Measurements from ENCODE around the gene SASH1. TPM values are rescaled to one million over a fixed set of nuclear protein-coding genes. Genes with fewer than 3 reads are reported as not detected.

The SASH1 gene
- total and polyA plus RNA-seq, 2 donors, result 19.9 to 92.2 TPM

DNA sequence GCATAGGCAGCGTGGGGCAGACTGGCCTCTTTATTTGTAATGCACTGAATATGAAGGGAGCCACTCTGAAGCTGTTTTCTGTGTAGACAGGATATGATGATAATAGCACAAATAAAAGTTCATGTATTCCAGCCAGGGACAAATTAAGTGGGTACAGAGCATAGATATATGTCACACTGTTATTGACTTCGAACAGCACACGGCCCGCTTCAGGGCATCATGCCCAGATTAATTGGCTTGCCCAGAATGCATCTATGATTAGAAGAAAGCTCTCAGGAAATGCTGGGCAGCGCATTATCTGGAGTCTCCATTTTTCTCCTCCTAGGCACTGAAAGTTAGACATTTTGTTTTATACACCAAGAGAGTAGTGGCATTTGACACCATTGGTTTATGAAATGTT is 26.3 kb upstream of the SASH1 start:
- Histone ChIP-seq H3K4me3 (ENCODE audit: low read depth, low read length) (no peak overlapping the region), H3K4me1 (ENCODE audit: insufficient read depth) (no peaks in the 10 kb centered on the region)
- 78% methylated on average over 5 of the region's 5 CpGs for WGBS

GRCh38 chr6:148317051-148317450 is 25.6 kb upstream of the SASH1 start:
- no peak for DNase-seq (ENCODE audit: extremely low spot score)
- Histone ChIP-seq H3K27ac (ENCODE audit: low read depth) (no peak overlapping the region), H3K4me3 (ENCODE audit: low read depth, low read length) (no peak overlapping the region), H3K36me3 (ENCODE audit: insufficient read depth) (no peaks in the 10 kb centered on the region), H3K4me1 (ENCODE audit: insufficient read depth) (no peaks in the 10 kb centered on the region)
- 93% methylated on average over 1 of the region's 1 CpG for WGBS

More for the DNA sequence above, 26.3 kb upstream of the SASH1 start:
- Histone ChIP-seq H3K36me3 (ENCODE audit: insufficient read depth) (no peaks in the 10 kb centered on the region), H3K27ac (ENCODE audit: low read depth) (no peak overlapping the region)
- DNase-seq (ENCODE audit: extremely low spot score), result no peak

GRCh38 chr6:148317739-148318138 is 24.9 kb upstream of the SASH1 start:
- WGBS, result 90% methylated on average over 2 of the region's 2 CpGs
- Histone ChIP-seq H3K36me3 (ENCODE audit: insufficient read depth) (no peaks in the 10 kb centered on the region), H3K4me3 (ENCODE audit: low read depth, low read length) (no peak overlapping the region), H3K27ac (ENCODE audit: low read depth) (no peak overlapping the region), H3K4me1 (ENCODE audit: insufficient read depth) (no peaks in the 10 kb centered on the region)
- no peak for DNase-seq (ENCODE audit: extremely low spot score)

GRCh38 chr6:148322704-148323103 is 19.9 kb upstream of the SASH1 start:
- DNase-seq (ENCODE audit: extremely low spot score), result no peak
- Histone ChIP-seq H3K4me1 (ENCODE audit: insufficient read depth) (no peaks in the 10 kb centered on the region), H3K27ac (ENCODE audit: low read depth) (no peak overlapping the region), H3K4me3 (ENCODE audit: low read depth, low read length) (no peak overlapping the region), H3K36me3 (ENCODE audit: insufficient read depth) (no peaks in the 10 kb centered on the region)
- WGBS, result 98% methylated on average over 3 of the region's 3 CpGs

GRCh38 chr6:148323344-148323743 is 19.3 kb upstream of the SASH1 start:
- H3K4me3 ChIP-seq (ENCODE audit: low read depth, low read length), result no peak overlapping the region
- no peak overlapping the region for H3K27ac ChIP-seq (ENCODE audit: low read depth)
- H3K4me1 ChIP-seq (ENCODE audit: insufficient read depth), result no peaks in the 10 kb centered on the region
- no peaks in the 10 kb centered on the region for H3K36me3 ChIP-seq (ENCODE audit: insufficient read depth)
- DNase-seq (ENCODE audit: extremely low spot score), result no peak
- WGBS, result 74% methylated on average over 2 of the region's 2 CpGs

DNA sequence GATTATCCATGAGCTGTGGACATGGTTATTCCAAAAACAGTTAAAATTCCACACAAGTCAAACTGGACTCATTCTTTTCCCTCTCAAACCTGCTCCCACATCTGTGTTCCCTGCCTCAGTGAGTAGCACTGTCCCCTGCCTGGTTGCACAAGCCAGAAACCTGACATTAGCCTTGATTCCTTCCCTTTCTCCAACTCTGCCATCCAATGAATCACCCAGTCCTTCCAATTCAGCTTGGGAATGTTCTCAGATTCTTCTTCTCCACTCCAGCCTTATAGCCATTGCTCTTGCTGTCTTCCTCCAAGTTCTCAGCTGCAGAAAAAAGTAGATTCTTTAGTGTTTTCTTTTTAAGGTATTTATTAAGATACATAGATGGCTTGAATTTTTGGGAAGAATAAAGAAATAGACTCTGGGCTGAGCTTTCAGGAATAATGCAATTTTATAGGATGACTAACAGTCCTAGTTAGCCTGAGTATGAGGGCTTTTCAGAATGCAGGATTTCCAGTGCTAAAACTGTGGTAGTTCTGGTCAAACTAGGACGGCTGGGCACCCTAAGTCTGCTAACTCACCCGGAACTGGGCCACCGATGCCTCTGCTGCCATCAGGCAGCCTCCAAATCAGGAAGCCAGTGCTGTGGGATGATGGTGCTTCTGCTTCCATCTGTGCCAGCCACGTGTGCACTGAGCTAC is 18.2 kb upstream of the SASH1 start:
- DNase-seq (ENCODE audit: extremely low spot score), result no peak

DNA sequence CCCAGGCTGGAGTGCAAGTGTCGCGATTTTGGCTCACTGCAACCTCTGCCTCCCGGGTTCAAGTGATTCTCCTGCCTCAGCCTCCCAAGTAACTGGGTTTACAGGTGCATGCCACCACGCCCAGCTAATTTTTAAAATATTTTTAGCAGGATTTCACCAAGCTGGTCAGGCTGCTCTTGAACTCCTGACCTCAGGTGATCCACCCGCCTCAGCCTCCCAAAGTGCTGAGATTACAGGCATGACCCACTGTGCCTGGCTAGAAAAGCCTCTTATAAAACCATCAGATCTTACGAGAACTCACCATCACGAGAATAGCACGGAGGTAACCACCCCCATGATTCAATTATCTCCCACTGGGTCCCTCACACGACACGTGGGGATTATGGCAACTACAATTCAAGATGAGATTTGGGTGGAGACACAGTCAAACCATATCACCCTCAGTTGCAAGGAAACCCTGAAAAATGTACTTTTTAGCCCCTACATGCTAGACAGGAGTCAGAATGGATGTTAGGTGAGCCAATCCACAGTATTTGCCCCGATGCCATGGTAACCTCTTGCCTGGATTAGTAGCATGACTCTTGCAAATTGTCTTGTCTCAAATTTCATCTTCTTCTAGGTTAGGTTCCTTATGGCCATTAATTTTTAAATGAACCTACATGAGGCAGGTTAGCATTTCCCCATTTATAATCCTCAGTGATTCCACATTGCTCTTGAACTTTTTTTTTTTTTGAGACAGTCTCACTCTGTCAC is 17.1 kb upstream of the SASH1 start:
- WGBS, result 95% methylated on average over 11 of the region's 11 CpGs
- Histone ChIP-seq H3K4me3 (ENCODE audit: low read depth, low read length) (no peak overlapping the region), H3K36me3 (ENCODE audit: insufficient read depth) (no peaks in the 10 kb centered on the region), H3K27ac (ENCODE audit: low read depth) (no peak overlapping the region), H3K4me1 (ENCODE audit: insufficient read depth) (no peaks in the 10 kb centered on the region)
- no peak for DNase-seq (ENCODE audit: extremely low spot score)

More for the DNA sequence above, 18.2 kb upstream of the SASH1 start:
- no peaks in the 10 kb centered on the region for H3K36me3 ChIP-seq (ENCODE audit: insufficient read depth)
- no peak overlapping the region for H3K27ac ChIP-seq (ENCODE audit: low read depth)
- no peak overlapping the region for H3K4me3 ChIP-seq (ENCODE audit: low read depth, low read length)
- H3K4me1 ChIP-seq (ENCODE audit: insufficient read depth), result no peaks in the 10 kb centered on the region
- 56% methylated on average over 4 of the region's 4 CpGs for WGBS

DNA sequence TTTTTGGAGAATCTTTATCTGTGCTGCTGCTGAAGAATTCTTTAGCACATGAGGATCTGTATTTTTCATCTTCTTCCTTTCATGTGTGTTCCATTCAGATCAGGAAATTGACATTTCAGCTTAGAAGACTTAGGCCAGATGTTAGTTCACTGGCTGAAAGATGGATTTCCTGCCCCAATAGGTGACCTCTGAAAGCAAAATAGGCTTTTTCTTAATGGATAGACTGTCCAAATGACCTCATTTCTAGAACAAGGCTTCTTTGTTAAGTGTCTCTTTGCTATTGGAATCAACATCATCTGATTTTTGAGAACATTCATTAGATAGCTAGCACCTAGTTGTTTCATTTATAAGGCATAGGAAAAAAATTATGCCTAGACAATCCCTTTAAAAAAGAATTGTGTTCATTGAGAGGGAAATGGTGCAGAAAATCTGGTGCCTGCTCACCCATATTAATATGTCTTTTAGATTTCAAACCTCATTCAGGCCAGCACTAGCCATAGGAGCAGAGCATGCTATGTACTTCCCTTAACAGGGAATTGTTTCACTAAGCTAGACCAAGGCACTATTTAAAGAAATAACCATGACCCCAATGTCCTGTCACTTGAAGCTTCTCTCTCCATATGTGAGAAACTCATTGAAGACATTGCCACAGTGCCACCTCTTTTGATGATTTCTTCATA is 13.6 kb upstream of the SASH1 start:
- no peak for DNase-seq (ENCODE audit: extremely low spot score)
- H3K4me3 ChIP-seq (ENCODE audit: low read depth, low read length), result no peak overlapping the region
- no peak overlapping the region for H3K27ac ChIP-seq (ENCODE audit: low read depth)
- H3K4me1 ChIP-seq (ENCODE audit: insufficient read depth), result no peaks in the 10 kb centered on the region
- no peaks in the 10 kb centered on the region for H3K36me3 ChIP-seq (ENCODE audit: insufficient read depth)

DNA sequence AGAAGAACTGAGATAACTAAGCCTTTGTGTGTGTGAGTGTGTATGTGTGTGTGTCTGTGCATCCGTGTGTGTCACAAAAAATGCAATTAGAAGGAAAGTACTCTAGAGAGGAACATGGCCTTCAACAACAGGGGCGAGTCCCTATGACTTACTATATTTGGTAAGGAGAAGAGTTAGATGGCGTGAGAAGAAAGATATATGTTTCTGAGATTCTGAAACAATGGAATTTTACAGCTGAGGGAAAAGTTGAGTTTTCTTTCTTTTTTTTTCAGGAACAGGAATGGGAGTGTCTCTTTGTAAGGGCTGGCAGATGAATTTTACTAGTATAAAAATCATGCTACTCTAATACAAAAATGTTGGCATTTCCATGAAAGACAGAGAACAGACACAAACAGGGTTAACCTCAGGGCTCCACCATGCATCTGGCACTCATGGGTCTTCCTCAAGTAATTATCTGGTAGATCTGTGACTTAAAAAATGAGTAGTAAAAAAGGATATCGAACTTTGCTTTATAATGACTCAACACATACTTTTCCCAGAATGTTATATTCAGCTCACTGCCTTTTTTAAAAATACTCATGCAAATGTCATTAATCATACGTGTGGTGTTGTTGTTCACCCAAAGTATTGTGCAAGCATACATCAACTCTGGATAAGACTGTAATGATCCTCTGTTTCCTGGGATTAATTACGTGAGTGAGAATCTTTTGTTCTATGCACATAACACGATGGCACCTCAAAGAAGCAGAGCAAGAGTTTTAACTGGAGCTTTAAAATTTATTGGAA is 12.8 kb upstream of the SASH1 start:
- H3K36me3 ChIP-seq (ENCODE audit: insufficient read depth), result no peaks in the 10 kb centered on the region
- 67% methylated on average over 7 of the region's 7 CpGs for WGBS
- no peak overlapping the region for H3K27ac ChIP-seq (ENCODE audit: low read depth)
- DNase-seq (ENCODE audit: extremely low spot score), result no peak
- H3K4me3 ChIP-seq (ENCODE audit: low read depth, low read length), result no peak overlapping the region
- no peaks in the 10 kb centered on the region for H3K4me1 ChIP-seq (ENCODE audit: insufficient read depth)

DNA sequence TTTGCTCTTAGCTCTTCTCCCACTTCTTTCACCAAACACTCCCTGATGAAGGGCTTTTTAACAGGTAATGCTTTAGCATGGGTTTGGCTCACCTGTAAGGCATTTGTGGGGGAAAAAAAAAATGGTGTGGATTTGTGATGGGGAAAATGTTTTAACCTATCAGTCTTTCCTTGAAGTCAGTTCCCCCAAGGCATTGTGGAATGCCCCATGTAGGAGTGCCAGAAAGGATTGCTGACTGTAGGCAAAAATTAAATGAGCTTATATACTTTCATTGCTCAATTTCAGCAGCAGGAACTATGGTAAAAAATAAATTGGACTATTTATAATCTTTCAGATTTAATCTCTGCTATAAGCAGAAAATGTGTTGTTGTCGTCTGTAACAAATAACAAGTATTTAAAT is 10.6 kb upstream of the SASH1 start:
- H3K27ac ChIP-seq (ENCODE audit: low read depth), result no peak overlapping the region
- DNase-seq (ENCODE audit: extremely low spot score), result no peak
- no peaks in the 10 kb centered on the region for H3K4me1 ChIP-seq (ENCODE audit: insufficient read depth)
- no peak overlapping the region for H3K4me3 ChIP-seq (ENCODE audit: low read depth, low read length)
- 88% methylated on average over 1 of the region's 1 CpG for WGBS
- H3K36me3 ChIP-seq (ENCODE audit: insufficient read depth), result no peaks in the 10 kb centered on the region

DNA sequence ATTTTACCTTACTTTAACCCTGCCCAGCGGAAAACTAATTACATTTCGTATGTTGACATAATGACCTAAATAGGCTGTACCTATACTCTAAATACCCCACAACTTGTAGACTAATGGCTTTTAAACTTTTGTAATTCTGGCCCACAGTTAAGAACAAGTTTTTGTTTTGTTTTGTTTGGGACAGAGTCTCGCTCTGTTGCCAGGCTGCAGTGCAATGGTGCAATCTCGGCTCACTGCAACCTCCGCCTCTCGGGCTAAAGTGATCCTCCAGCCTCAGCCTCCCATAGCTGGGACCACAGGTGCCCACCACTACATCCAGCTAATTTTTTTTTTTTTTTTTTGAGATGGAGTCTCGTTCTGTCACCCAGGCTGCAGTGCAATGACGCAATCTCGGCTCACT is 5.7 kb upstream of the SASH1 start:
- WGBS, result 98% methylated on average over 9 of the region's 9 CpGs

DNA sequence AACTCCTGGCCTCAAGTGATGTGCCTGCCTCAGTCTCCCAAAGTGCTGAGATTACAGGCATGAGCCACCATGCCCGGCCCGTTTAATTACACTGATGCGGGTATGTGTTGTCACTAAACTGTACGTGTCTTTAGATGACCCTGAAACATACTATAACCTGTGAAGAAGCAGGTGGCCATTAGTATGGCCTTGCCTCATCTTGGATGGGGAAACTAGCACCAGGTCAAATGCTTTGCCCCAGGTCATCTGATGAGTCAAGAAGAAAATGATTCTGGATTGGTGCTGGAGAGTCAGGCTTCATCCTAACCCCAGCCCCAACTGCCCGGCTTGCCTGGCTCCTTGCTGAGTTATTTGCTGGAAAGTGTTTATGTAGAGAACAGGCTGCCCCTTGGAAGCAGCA is 2.9 kb upstream of the SASH1 start:
- no peak overlapping the region for H3K27ac ChIP-seq (ENCODE audit: low read depth)
- WGBS, result 98% methylated on average over 5 of the region's 5 CpGs
- H3K36me3 ChIP-seq (ENCODE audit: insufficient read depth), result no peaks in the 10 kb centered on the region
- no peak for DNase-seq (ENCODE audit: extremely low spot score)
- H3K4me1 ChIP-seq (ENCODE audit: insufficient read depth), result peaks cover 2% of the 10 kb centered on the region
- no peak overlapping the region for H3K4me3 ChIP-seq (ENCODE audit: low read depth, low read length)

More for the DNA sequence above, 5.7 kb upstream of the SASH1 start:
- Histone ChIP-seq H3K4me1 (ENCODE audit: insufficient read depth) (no peaks in the 10 kb centered on the region), H3K36me3 (ENCODE audit: insufficient read depth) (no peaks in the 10 kb centered on the region), H3K4me3 (ENCODE audit: low read depth, low read length) (no peak overlapping the region), H3K27ac (ENCODE audit: low read depth) (no peak overlapping the region)
- DNase-seq (ENCODE audit: extremely low spot score), result no peak

DNA sequence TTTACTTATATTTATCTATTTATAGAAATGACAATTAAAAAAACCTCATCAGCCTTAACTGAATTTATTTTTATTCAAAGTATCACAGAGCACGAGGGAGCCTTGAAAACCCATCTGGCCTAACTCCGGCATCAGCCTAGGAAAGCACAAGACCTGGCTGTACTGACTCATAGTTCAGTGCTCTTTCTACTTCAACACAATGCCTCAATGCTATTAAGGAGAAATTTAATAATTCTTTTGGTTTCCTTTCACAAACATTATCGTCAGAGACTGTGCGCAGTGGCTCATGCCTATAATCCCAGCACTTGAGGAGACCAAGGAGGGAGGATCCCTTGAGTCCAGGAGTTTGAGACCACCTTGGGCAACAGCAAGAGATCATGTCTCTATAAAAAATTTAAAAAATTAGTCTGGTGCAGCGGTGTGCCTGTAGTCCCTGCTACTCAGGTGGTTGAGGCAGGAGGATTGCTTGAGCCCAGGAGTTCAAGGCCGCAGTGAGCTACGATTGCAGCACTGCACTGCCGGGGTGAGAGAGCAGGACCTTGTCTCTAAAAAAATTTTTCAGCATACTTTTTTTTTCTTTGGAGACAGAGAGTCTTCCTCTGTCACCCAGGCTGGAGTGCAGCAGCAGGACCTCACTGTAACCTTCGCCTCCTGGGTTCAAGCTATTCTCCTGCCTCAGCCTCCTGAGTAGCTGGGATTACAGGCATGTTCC is 1.9 kb upstream of the SASH1 start:
- Histone ChIP-seq H3K27ac (ENCODE audit: low read depth) (no peak overlapping the region), H3K36me3 (ENCODE audit: insufficient read depth) (no peaks in the 10 kb centered on the region), H3K4me1 (ENCODE audit: insufficient read depth) (peaks cover 2% of the 10 kb centered on the region), H3K4me3 (ENCODE audit: low read depth, low read length) (no peak overlapping the region)
- DNase-seq (ENCODE audit: extremely low spot score), result no peak
- 98% methylated on average over 9 of the region's 9 CpGs for WGBS
